ENCODE data around the gene PLA1A. TPM values are rescaled to one million over a fixed set of nuclear protein-coding genes. Genes with fewer than 3 reads are reported as not detected.

The PLA1A gene
- total RNA-seq, 1 donor from 2014 or later = 5.1 TPM

GRCh38 chr3:119636891-119637611, 39.4 kb downstream of the PLA1A start:
- peak; percentile 77 for DNase-seq (ENCODE audit: low read depth)

GRCh38 chr3:119637679-119638477, 40.2 kb downstream of the PLA1A start:
- peak; percentile 94 for DNase-seq (ENCODE audit: low read depth)

GRCh38 chr3:119639494-119640350, 42.0 kb downstream of the PLA1A start:
- no peak for DNase-seq (ENCODE audit: low read depth)

- DNase-seq (ENCODE audit: low read depth) = no peak
Measured at GRCh38 chr3:119641416-119641815, 43.7 kb downstream of the PLA1A start.

GRCh38 chr3:119642746-119643473, 45.2 kb downstream of the PLA1A start:
- no peak for DNase-seq (ENCODE audit: low read depth)

GRCh38 chr3:119643528-119643927, 45.8 kb downstream of the PLA1A start:
- DNase-seq (ENCODE audit: low read depth) = peak; percentile 86

GRCh38 chr3:119644481-119644880, 46.8 kb downstream of the PLA1A start:
- no peak for DNase-seq (ENCODE audit: low read depth)

GRCh38 chr3:119645813-119646212, 48.1 kb downstream of the PLA1A start:
- DNase-seq (ENCODE audit: low read depth) = no peak

- no peak for DNase-seq (ENCODE audit: low read depth)
Measured at GRCh38 chr3:119647171-119647570, 49.5 kb downstream of the PLA1A start.

- DNase-seq (ENCODE audit: low read depth) = no peak
Measured at GRCh38 chr3:119647843-119648575, 50.3 kb downstream of the PLA1A start.

GRCh38 chr3:119649761-119650160, 52.1 kb downstream of the PLA1A start:
- no peak for DNase-seq (ENCODE audit: low read depth)

- DNase-seq (ENCODE audit: low read depth) = no peak
Measured at GRCh38 chr3:119652306-119653033, 54.8 kb downstream of the PLA1A start.

GRCh38 chr3:119653876-119654275, 56.2 kb downstream of the PLA1A start:
- DNase-seq (ENCODE audit: low read depth) = no peak

- DNase-seq (ENCODE audit: low read depth) = no peak
Measured at GRCh38 chr3:119657887-119658702, 60.4 kb downstream of the PLA1A start.

- no peak for DNase-seq (ENCODE audit: low read depth)
Measured at GRCh38 chr3:119658994-119659393, 61.3 kb downstream of the PLA1A start.

GRCh38 chr3:119659606-119660291, 62.1 kb downstream of the PLA1A start:
- no peak for DNase-seq (ENCODE audit: low read depth)

GRCh38 chr3:119660474-119661440, 63.1 kb downstream of the PLA1A start, which contains the start of gene POPDC2:
POPDC2 (minus strand) TSS chr3:119660589; CDS start chr3:119660423, 166 bp downstream.
- DNase-seq (ENCODE audit: low read depth) = no peak

All from renal cortical epithelial cell (primary cell).